HCT116 (cell line): Measurements from ENCODE around the gene IL1RAPL1. TPM values are rescaled to one million over a fixed set of nuclear protein-coding genes. Genes with fewer than 3 reads are reported as not detected.

ENCODE experiments used
- ATAC-seq: fragments of 200-7000 bp; cut with Tn5 transposase; 2 replicates; pipeline ENCODE4 v1.9.1; 2020; ENCODE audit warnings: mild to moderate bottlenecking, moderate library complexity
- BruUV-seq: library from RNA; stranded (reverse); fragments of 400-500 nt; replicated peaks from 2 replicates; lab custom pipeline; 2021; lab: Mats Ljungman, UMichigan
- CTCF ChIA-PET: fragments of 300-600 bp; sonication (Branson Sonifier 250); formaldehyde crosslinking; loops from one replicate; lab custom pipeline; 2021; ENCODE audit warnings: antibody characterized with exemption; lab: Charles Lee
- POLR2A ChIA-PET: fragments of 300-600, 350-600 bp; sonication (Branson Sonifier 250); formaldehyde crosslinking; loops from one replicate; lab custom pipeline; 2021; ENCODE audit warnings: antibody characterized with exemption; lab: Charles Lee
- RAD21 ChIA-PET, 2 experiments: fragments of 300-600 bp; sonication (Branson Sonifier 250); formaldehyde crosslinking; loops; one replicate each; lab custom pipeline; 2023; ENCODE audit warnings: low total read pairs in 2 of 2; ENCODE audit not compliant: uncharacterized antibody in 2 of 2, unreplicated experiment in 2 of 2, low non-redundant PET in 1 of 2; lab: Charles Lee
- DNase-seq: peaks from one replicate; pipeline ENCODE4 v3.0.0-alpha.2; 2010; ENCODE audit warnings: low read depth, low spot score
- H2AFZ ChIP-seq: fragments of 200-600 bp; shearing (Covaris generic), sonication (generic); 2 replicates; pipeline ENCODE4 v1.6.1; 2017; ENCODE audit warnings: low read depth, mixed run types, mixed read lengths, antibody characterized with exemption, low read length; ENCODE audit not compliant: poor library complexity, severe bottlenecking
- H3K27ac ChIP-seq: 2 replicates; pipeline ENCODE4 v1.5.1; 2012; ENCODE audit warnings: low read depth, low read length
- H3K27me3 ChIP-seq: fragments of 200-600 bp; sonication (generic); 2 replicates; pipeline ENCODE4 v1.6.1; 2016; ENCODE audit warnings: mixed run types, low read length, mixed read lengths; ENCODE audit not compliant: insufficient read depth
- H3K36me3 ChIP-seq, 2 experiments: fragments of 200-500 bp in 1 of 2; fragments of 200-600 bp in 1 of 2; sonication (Bioruptor generic) in 1 of 2; sonication (generic) in 1 of 2; 2 replicates each; pipeline versions ENCODE4 v1.5.1 to v1.6.1; 2014 to 2016; ENCODE audit warnings: low read length in 2 of 2, inconsistent platforms in 1 of 2, mixed read lengths in 1 of 2, mixed run types in 1 of 2; ENCODE audit not compliant: insufficient read depth in 2 of 2, control insufficient read depth in 1 of 2
- H3K4me1 ChIP-seq, 2 experiments: fragments of 200-600 bp in 1 of 2; sonication (generic) in 1 of 2; 2 replicates each; pipeline versions ENCODE4 v1.5.1 to v1.6.1; 2012 to 2017; ENCODE audit warnings: low read length in 2 of 2, inconsistent platforms in 1 of 2, mild to moderate bottlenecking in 1 of 2, mixed read lengths in 1 of 2, mixed run types in 1 of 2, moderate library complexity in 1 of 2; ENCODE audit not compliant: insufficient read depth in 2 of 2, control insufficient read depth in 1 of 2
- H3K4me2 ChIP-seq: fragments of 200-600 bp; sonication (generic); 2 replicates; pipeline ENCODE4 v1.6.1; 2017; ENCODE audit warnings: mixed run types, low read length, mixed read lengths
- H3K4me3 ChIP-seq, 2 experiments: fragments of 200-600 bp in 1 of 2; sonication (generic) in 1 of 2; replicated peaks in 1 of 2; 2 replicates each; pipeline ENCODE4 v1.5.1; 2011 to 2016; ENCODE audit warnings: low read length in 2 of 2, control low read depth in 1 of 2, low read depth in 1 of 2, mild to moderate bottlenecking in 1 of 2, mixed read lengths in 1 of 2, mixed run types in 1 of 2
- H3K79me2 ChIP-seq: fragments of 200-600 bp; sonication (generic); 2 replicates; pipeline ENCODE4 v1.6.1; 2017; ENCODE audit warnings: mild to moderate bottlenecking, mixed run types, low read length, moderate library complexity, mixed read lengths; ENCODE audit not compliant: insufficient read depth
- H3K9ac ChIP-seq: fragments of 200-600 bp; sonication (generic); 2 replicates; pipeline ENCODE4 v1.6.1; 2016; ENCODE audit warnings: low read length, mixed read lengths
- H3K9me2 ChIP-seq: fragments of 200-600 bp; sonication (generic), shearing (Covaris generic); 2 replicates; pipeline ENCODE4 v1.6.1; 2017; ENCODE audit warnings: mixed run types, mild to moderate bottlenecking, moderate library complexity; ENCODE audit not compliant: insufficient read depth
- H3K9me3 ChIP-seq, 2 experiments: fragments of 200-500 bp in 1 of 2; fragments of 200-600 bp in 1 of 2; sonication (Bioruptor generic) in 1 of 2; sonication (generic) in 1 of 2; 2 replicates each; pipeline ENCODE4 v1.6.1; 2014 to 2017; ENCODE audit warnings: low read length in 2 of 2, mixed read lengths in 2 of 2, inconsistent platforms in 1 of 2, low read depth in 1 of 2, mild to moderate bottlenecking in 1 of 2, mixed run types in 1 of 2, moderate library complexity in 1 of 2; ENCODE audit not compliant: control insufficient read depth in 1 of 2, insufficient read depth in 1 of 2
- H4K20me1 ChIP-seq: fragments of 200-600 bp; sonication (generic), shearing (Covaris generic); 2 replicates; pipeline ENCODE4 v1.6.1; 2017; ENCODE audit warnings: mixed run types, mild to moderate bottlenecking, moderate library complexity; ENCODE audit not compliant: insufficient read depth
- CBX3 ChIP-seq: IDR thresholded peaks from 2 replicates; pipeline ENCODE4 v1.6.1; 2012; ENCODE audit warnings: low read depth
- CTCF ChIP-seq, 3 experiments: fragments of 200-600 bp in 1 of 3; sonication (generic) in 1 of 3; IDR thresholded peaks in 2 of 3; conservative IDR thresholded peaks in 1 of 3; 2 replicates each; pipeline ENCODE4 v1.5.1; 2012 to 2017; ENCODE audit warnings: low read depth in 2 of 3, low read length in 2 of 3, antibody characterized with exemption in 1 of 3, borderline replicate concordance in 1 of 3, control low read depth in 1 of 3, mild to moderate bottlenecking in 1 of 3, mixed read lengths in 1 of 3, mixed run types in 1 of 3, moderate library complexity in 1 of 3; ENCODE audit not compliant: insufficient read depth in 1 of 3
- POLR2AphosphoS5 ChIP-seq: IDR thresholded peaks from 2 replicates; pipeline ENCODE4 v1.6.1; 2011; ENCODE audit warnings: mild to moderate bottlenecking, low read depth, low read length, moderate library complexity
- REST ChIP-seq: IDR thresholded peaks from 2 replicates; pipeline ENCODE4 v1.6.1; 2012; ENCODE audit warnings: low read depth
- YY1 ChIP-seq: IDR thresholded peaks from 2 replicates; pipeline ENCODE4 v1.6.1; 2011; ENCODE audit warnings: low read length, low read depth, moderate library complexity, mild to moderate bottlenecking; ENCODE audit not compliant: insufficient replicate concordance; ENCODE audit errors: extremely low read depth
- ZBTB33 ChIP-seq: IDR thresholded peaks from 2 replicates; pipeline ENCODE4 v1.6.1; 2011; ENCODE audit warnings: mild to moderate bottlenecking, low read length, moderate library complexity; ENCODE audit not compliant: insufficient replicate concordance; ENCODE audit errors: extremely low read depth
- intact Hi-C: fragments of 100-400 bp; cut with micrococcal nuclease; formaldehyde crosslinking; loops from 2 replicates; pipeline ENCODE4 v1.10.0; 2022
- total RNA-seq: library from RNA; stranded (reverse); gene quantifications from one replicate; pipeline ENCODE4 v1.2.1, GENCODE V29; 2021; ENCODE audit not compliant: unreplicated experiment

Gene IL1RAPL1
- total RNA-seq, 1 experiment from 2014 or later: 2.8 TPM

- POLR2A ChIA-PET: no interaction called here
- no peak overlapping the region for H3K9ac ChIP-seq
- CTCF ChIA-PET: no interaction called here
- DNase-seq: no peak
- no peaks in the 10 kb centered on the region for H3K36me3 ChIP-seq
- H3K27me3 ChIP-seq: no peaks in the 10 kb centered on the region
- no peaks in the 10 kb centered on the region for H3K4me1 ChIP-seq
- intact Hi-C loops: no loop called here
- H4K20me1 ChIP-seq: no peaks in the 10 kb centered on the region
- H3K9me2 ChIP-seq: no peaks in the 10 kb centered on the region
- no peak overlapping the region for H3K27ac ChIP-seq
- ATAC-seq: no peak
- H3K4me3 ChIP-seq: no peak overlapping the region
- no TSS peak for BruUV-seq
- no peak overlapping the region for H2AFZ ChIP-seq
- TF ChIP-seq CTCF (IDR thresholded peaks at IDR 0.05 in 2 of 3, conservative IDR thresholded peaks at IDR 0.05 in 1 of 3; ENCODE audit: borderline replicate concordance in 1 of 3, insufficient read depth in 1 of 3, low read depth in 2 of 3, low read length in 2 of 3): no peak
- H3K4me2 ChIP-seq: no peak overlapping the region
- RAD21 ChIA-PET: no interaction called here
- no peaks in the 10 kb centered on the region for H3K9me3 ChIP-seq
- H3K79me2 ChIP-seq: no peaks in the 10 kb centered on the region
Measured at GRCh38 chrX:29841750-29842149, 1254.5 kb downstream of the IL1RAPL1 start.

GRCh38 chrX:29842552-29842951, 1255.3 kb downstream of the IL1RAPL1 start:
- Histone ChIP-seq H2AFZ (no peak overlapping the region), H3K27ac (no peak overlapping the region), H3K36me3 (no peaks in the 10 kb centered on the region), H3K4me1 (no peaks in the 10 kb centered on the region), H4K20me1 (no peaks in the 10 kb centered on the region), H3K9me2 (no peaks in the 10 kb centered on the region), H3K79me2 (no peaks in the 10 kb centered on the region), H3K27me3 (no peaks in the 10 kb centered on the region), H3K4me3 (no peak overlapping the region), H3K4me2 (no peak overlapping the region), H3K9me3 (no peaks in the 10 kb centered on the region), H3K9ac (no peak overlapping the region)
- intact Hi-C loops: no loop called here
- BruUV-seq: no TSS peak
- POLR2A ChIA-PET: no interaction called here
- CTCF ChIA-PET: no interaction called here
- TF ChIP-seq CBX3: no peak
- TF ChIP-seq CTCF (IDR thresholded peaks at IDR 0.05 in 2 of 3, conservative IDR thresholded peaks at IDR 0.05 in 1 of 3; ENCODE audit: borderline replicate concordance in 1 of 3, insufficient read depth in 1 of 3, low read depth in 2 of 3, low read length in 2 of 3): no peak
- TF ChIP-seq POLR2AphosphoS5: no peak
- no peak for TF ChIP-seq YY1
- TF ChIP-seq ZBTB33: no peak
- TF ChIP-seq REST: no peak
- ATAC-seq: no peak
- RAD21 ChIA-PET: no interaction called here
- no peak for DNase-seq
